Fibroblast of skin of right biceps (primary cell): ENCODE measurements around the gene SLC16A6.
A peak's percentile ranks its signal among the peaks of the same experiment; 100 is the strongest.
"Not testable (repeated sequence)": the region's sequence is repeated elsewhere in the genome, so short reads cannot be mapped to it uniquely, and the experiment has no call there.

Experiments
- DNase-seq: peaks from one replicate; pipeline ENCODE4 v3.0.0-alpha.2; 2013

SLC16A6 gene

DNA sequence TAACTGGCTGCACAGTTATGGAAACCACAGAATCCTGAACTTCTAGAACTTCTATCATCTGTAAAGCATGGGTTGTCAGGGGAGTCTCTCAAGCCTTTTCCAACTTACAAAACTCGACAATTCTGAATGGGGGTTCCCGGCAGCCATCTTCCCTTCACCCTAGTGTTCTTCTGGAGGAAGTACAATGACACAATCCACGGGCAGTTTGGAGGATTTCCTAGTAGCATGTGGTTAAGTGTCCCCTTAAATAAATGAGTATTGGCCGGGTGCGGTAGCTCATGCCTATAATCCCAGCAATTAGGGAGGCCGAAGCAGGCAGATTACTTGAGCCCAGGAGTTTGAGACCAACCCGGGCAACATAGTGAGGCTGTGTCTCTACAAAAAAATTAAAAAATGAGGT lies 2.1 kb downstream of the SLC16A6 start:
- DNase-seq: no peak

DNA sequence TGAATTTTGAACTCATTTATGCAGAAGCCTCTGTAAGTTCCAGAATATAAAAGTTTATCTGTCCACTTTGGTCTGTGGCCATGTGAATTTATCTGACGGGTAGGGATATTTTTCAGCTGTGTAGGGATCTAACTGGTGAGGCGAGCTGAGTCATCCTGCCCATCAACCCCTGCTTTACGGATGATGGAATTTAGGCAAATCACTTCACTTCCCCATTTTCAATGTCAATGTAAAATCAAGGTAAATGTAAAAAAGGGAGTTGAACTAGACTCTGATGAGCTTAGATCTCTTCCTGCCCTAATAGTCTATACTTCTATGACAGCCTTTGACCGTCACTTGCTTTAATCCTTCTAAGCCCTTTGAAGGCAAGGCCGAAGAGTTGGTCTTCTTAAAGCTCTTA lies 2.6 kb downstream of the SLC16A6 start:
- no peak for DNase-seq

DNA sequence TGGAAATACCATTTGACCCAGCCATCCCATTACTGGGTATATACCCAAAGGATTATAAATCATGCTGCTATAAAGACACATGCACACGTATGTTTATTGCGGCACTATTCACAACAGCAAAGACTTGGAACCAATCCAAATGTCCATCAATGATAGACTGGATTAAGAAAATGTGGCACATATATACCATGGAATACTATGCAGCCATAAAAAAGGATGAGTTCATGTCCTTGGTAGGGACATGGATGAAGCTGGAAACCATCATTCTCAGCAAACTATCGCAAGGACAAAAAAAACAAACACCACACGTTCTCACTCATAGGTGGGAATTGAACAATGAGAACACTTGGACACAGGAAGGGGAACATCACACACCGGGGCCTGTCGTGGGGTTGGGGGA lies 9.0 kb downstream of the SLC16A6 start:
- not testable (repeated sequence) for DNase-seq

DNA sequence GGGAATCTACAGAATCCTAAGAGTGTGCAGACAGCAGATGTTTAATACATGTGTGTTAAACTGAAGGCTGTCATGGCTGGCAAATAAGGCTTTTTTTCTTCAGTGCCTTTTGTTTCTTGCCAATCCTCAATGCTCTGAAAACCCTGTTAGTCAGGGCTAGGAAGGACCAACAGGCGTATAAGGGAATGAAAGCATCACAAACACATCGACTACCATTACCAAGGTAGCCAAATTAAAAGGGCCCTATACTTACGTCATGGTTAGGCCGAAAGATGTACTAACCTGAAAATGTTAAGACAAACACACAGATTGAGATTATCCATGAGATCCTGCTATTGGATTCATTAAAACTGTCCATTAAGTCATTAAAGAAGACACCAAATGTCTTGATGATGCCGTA lies 13.1 kb downstream of the SLC16A6 start:
- DNase-seq: no peak

DNA sequence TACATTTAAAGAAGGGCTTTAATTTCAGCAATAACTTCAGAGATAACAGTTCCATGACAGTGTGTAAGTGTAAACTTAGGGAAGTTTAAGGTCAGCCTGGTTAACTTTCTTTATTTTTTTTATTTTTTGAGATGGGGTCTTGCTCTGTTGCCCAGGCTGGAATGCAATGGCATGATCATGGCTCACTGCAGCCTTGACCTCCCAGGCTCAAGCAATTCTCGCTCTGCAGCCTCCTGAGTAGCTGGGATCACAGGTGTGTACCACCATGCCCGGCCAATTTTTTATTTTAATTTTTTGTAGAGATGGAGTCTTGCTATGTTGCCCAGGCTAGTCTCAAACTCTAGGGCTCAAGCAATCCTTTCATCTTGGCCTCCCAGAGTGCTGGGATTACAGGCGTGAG lies 14.6 kb downstream of the SLC16A6 start:
- DNase-seq: not testable (repeated sequence)

DNA sequence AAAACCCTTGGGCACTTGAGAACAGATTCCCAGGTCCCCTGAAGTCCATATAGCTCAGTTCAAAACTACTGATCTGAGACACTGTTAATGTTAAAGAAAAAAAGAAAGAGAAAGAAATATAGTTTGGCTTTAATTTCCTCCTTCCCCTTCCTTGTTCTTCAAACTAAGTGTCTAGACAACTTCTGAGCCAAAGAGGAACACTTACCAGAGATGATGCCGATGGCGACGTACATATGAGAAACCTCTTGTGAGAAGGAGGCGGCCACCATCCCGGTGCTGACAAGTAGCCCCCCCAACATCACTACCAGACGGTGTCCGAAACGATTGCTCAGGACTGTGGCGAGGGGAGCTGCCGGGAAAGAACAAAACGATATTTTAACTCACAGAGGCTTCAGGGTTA lies 17.2 kb downstream of the SLC16A6 start:
- DNase-seq: no peak

DNA sequence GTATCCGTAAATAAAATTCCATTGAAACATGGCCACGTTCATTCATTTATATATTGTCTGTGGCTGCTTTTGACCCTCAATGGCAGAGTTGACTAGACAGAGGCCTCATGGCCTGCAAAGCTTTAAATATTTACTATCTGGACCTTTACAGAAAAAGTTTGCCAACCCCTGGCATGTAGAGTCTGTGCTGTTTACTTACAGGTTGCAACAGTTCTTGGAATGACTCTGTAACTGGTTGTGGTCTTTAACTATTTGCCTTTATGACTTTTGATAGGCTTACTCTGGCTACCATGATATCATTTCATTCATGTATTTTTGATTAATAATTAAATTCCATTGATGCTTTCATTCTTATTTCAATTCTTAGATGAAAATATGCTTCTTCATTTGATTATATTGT lies 25.1 kb downstream of the SLC16A6 start:
- not testable (repeated sequence) for DNase-seq

DNA sequence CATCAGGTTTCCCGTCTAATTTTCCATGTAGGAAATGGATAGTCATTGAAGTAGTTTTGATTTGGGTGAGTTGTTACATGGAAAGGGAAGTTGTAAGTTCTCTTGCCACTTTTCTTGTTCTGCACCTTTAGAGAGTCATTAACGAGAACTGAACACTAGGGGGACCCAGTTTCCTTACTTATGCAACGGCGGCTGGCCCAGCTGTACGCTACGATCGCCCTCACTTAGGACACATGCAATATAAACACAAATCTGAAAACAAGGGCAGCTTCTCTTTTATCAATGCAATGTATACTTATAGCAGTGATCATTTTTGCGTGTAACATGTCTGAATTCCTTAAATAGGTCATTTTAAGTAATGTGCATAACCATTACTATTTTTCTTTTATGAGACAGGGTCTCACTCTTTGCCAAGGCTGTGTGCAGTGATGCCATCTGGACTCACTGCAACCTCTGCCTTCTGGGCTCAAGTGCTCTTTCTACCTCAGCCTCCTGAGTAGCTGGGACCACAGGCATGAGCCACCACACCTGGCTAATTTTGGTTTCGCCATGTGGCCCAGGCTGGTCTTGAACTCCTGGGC lies 27.7 kb downstream of the SLC16A6 start:
- peak; percentile 47 for DNase-seq

DNA sequence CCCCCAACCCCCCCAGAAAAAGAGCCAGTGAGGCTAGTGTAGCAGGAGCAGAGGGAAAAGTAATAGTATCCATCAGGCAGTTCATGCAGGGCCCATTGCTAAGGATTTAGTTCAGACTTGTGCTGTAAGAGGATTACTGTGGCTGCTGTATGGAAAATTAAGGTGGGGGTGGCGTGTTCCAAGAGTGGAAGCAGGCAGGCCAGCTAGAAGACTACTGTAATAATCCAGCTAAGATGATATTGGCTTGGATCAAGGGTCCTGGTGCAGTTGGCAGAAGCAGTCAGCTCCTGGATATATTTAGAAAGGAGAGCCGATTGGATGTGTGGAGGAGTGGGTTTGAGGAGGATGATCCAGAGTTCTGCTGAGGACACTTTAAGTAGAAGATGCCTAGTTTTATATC lies 28.5 kb downstream of the SLC16A6 start:
- DNase-seq: not testable (repeated sequence)

DNA sequence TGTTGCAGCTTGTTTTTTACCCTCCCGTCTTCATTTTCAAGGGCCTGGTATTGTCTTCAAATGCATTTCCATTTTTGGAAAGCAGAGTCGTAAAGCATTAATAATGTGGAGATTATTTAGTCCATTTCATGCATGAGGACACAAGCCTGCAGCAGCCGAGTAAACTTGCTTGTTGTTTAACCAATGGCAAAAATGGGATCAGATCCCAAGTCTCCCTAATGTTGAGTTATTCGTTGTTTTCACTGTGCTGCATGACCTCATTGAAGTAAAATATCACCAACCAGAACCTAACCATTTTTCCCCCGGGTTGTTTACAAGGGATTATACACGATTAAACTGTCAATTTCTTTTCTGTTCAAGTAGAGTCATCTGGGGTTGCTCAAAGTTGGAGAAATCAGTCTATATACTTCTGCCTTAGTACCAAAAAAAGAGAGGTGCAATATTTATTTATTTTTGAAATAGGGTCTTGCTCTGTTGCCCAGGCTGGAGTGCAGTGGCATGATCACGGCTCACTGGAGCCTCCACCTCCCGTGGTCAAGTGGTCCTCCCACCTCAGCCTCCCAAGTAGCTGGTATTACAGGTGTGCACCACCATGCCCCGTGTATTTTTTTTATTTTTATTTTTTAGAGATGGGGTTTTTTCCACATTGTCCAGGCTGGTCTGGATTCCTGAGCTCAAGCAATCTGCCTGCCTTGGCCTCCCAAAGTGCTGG lies 30.7 kb downstream of the SLC16A6 start:
- DNase-seq: no peak

DNA sequence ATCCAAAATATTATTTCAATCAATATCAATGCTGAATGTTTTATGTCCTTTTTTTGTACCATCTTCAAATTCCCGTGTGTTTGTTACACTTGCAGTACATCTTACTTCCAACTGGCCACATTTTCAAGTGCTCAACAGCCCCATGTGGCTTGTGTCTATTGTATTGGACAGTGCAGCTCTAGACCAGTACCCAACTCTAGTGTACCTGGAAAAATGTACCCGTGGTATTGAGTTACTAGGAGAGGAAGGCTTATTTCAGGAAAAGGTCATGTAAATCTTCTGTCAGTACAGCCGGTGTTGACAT lies 31.3 kb downstream of the SLC16A6 start:
- not testable (repeated sequence) for DNase-seq

DNA sequence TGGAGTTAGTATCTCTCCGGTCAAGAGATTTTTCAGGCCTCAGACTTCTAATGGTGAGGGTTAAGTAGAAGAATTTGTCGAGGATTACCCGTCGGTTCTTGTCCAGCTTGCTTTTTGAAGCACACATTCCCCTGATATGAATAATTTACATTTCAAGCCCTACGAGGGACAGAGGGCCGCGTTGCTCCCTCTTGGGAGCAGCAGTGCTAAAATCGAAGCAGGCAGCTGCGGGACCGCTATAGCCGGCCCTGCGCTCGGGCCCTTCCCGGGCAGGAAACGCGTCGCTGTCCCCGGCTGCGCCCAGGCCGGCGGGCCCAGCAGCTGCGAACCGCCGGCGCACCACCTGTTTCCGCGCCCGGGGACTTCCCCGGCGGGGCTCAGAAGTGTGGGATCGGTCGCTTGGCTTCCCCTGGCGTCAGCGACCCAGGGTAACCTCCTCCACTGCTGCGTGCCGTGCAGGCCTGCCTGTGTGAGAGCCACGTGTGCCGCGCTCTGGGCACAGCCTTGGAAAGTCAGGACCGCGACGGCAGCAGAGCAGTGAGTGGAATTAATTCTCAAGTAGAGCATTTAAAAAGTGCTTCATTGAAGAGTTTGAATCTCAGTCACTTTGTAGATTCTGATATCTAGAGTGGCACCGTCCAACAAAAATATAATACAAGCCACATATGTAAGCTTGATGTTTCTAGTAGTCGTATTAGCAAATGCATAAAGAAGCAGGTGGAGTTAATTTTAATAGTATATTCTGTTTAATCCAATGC lies 31.9 kb downstream of the SLC16A6 start:
- peak; percentile 26 for DNase-seq

DNA sequence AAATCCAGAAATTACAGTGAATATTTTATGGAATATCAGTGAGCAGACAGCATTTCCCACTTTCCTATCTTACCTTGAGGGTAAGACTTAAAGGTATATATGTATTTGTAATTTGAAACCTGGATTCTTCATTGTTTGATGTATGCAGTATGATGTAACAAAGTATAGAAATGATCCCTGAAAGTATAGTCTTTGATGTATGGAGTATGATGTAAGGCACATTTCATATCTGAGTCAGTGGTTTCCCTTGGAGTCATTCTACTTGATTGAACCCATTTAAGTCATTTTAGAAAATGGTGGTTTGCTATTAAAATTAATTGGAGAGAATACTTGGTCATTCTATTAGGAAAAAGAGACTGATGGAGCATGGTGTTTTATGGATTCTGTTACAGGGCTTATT lies 33.0 kb downstream of the SLC16A6 start:
- no peak for DNase-seq

DNA sequence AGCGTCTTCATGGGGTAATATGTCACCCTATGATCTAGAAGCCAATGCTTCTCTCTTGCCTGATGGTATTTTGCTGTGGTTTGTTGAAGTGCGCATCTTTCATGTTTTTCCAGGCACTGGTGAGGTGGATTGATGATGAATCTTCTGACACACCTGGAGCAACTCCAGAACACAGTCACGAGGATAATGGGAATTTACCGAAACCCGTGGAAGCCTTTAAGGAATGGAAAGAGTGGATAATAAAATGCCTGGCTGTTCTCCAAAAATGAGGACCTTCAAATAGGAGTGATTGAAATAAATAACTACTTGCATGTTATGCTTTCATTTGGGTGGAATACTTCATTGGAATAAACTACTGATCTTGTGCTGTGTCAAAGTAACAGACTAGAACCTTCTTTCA lies 34.2 kb downstream of the SLC16A6 start:
- not testable (repeated sequence) for DNase-seq

DNA sequence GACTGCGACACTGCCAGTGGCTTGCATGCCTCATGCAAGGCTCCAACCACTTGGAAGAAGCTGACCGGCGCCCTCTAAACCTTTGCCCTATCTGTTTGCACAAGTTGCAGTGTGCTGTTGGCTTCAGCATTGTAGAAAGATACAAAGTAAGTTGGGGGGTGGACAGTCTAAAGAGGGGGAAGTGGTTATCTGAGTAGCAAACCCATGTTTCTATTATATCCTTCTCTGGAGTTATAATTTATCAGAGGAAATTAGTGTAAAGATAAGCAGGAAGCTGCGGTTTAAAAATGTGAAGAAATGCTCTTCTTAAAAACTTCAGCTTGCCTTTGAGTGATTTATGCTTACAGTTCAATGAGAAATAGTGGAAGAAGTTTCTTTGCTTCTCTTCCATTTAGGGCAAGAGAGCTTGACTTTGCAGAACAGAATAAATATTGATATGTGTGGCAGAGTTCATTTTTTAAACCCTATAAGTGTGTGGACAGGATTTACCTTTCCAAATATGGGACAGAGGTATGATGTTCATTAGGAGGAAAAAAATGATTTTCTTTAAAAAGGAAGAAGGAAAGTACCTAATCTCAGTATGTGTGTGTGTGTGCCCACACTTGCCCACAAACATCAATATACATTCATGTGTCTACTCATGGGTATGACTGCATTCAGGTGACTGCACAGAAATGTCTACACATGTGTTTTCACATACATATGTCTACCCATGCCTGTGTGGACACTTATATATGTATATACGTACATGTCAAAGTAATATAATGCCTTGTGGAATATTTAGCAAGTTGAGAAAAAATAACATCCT lies 35.0 kb downstream of the SLC16A6 start:
- no peak for DNase-seq

DNA sequence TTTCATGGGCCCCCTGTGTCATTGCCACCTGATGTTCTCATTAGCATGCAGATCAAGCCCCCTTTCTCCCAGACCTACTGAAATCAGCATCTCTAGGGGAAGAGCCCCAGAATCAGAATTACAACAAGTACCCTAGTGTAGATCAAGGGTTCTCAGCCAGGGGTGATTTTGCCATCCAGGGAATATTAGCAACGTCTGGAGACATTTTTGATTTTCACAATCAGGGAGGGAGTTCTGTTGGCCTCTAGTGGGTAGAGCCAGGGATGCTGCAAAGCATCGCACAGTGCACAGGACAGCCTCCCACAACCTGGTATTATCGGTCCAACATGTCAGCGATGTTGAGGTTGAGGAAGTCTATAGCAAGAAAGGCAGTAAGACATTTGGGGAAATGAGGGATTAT lies 35.8 kb downstream of the SLC16A6 start:
- no peak for DNase-seq

DNA sequence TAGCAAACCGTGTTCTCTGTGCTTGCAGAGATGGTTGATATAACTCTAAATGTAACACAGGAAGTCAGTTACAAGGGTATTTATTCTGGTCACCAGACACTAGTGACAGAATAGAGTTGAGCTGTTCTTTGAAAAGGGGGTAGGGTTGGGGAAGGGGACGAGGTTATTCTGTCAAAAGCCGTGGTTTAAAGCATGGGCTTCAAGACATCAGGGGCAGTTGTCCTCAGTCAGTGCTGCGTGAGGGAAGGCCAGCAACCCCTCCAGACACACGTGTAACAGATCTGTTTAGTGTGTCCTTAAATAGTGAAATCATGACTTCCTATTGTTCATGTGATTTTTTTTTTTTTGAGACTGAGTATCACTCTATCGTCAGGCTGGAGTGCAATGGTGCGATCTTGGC lies 37.5 kb downstream of the SLC16A6 start:
- DNase-seq: not testable (repeated sequence)

DNA sequence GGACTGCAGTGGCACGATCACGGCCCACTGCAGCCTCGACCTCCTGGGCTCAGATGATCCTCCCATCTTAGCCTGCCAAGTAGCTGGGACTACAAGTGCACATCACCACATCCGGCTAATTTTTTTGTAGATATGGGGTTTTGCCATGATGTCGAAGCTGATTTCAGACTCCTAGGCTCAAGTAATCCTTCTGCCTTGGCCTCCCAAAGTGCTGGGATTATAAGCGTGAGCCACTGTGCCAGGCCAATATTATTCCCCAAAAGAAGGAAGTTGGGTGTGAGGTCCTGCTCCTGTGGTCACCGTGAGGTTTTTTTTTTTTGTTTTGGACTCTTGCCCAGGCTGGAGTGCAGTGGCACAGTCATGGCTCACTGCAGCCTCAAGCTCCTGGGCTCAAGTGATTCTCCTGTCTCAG lies 41.6 kb downstream of the SLC16A6 start:
- no peak for DNase-seq

DNA sequence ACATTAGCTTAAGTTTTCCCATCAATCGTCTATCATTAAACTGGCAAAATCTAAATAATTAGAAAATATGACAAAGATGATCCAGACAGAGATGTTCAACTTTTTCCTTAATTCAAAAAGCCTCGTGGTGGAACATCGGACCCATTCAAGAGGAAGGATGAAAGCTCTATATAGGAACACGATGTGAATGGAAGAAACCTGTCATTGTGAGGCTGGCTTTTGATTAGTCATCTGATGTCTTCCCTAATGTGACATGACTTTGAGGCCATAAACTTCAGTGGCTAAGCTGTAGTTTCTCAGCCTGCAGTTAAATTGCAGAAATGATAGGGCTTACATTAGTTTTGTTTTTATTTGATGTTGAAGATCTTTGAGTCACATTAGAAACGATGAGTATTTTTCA lies 42.0 kb downstream of the SLC16A6 start:
- no peak for DNase-seq

DNA sequence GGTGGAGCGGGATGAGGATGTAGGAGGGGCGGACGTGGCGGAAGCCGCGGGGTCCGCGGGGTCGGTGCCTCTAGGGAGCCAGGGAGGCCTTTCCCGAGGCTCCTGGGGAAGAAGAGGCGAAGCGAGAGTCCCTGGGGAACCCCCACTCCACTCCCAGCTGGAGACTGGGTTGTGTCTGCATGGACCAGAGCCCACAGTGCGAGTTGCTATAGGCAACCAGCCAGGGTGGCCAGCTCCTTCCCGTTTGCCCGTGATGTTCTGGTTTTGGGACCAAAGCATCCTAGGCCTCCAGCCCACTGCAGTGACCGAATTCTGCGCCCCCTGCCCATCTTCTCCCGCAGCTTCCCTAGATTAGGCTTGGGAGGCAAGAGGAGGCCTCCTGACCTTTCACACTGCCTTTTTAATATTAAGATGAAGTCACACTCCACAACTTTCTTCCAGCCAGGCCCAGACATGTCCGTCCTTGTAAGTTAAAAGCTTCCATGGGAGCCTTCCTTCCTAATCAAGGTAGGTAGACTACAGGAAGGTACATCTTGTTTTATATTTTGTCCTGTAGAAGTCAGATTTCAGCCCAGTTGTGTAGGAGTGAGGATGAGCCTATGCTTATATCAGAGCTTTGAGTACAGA lies 42.6 kb downstream of the SLC16A6 start:
- no peak for DNase-seq

DNA sequence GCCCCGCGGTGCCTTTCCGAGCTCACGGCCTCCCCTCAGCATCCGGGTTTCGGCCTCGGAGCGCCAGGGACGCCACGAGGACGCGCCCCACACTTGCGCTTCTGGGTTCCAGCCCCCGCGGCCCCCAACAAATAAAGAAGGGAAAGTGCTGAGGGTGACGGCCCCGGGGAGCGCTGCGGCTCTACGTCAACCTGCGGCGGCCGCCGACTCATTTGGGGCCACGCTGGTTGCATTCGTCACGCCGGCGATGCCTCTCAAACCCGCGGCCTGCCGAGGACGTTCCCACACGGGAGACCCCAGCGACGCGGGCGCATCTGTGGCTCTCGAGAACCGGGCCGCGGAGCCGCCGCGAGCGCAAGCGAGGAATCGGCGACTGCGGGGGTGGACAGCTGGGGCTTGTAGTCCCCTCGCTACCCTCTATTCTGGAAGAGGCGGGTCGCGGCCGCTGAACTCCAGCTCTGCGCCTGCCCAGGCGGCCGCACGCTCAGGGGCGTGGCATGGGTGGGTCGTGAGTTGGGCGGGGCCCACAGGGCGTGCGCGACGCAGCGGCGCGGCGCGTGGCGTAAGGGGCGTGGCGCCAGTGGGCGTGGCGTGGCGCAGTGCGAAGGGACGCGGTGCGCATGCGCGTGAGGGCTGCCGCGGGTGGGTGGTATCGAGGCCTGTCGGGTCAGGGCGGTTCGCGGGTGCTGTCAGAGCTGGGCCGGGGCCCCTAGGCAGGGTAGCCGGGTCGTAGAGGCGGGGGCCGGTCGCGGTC lies 43.3 kb downstream of the SLC16A6 start, which contains the start of gene AMZ2:
Gene AMZ2 (plus strand): TSS at position 599 of the 754 bp plus-strand sequence. CDS start 2,145 bp downstream, outside the sequence.
- DNase-seq: peak; percentile 93
